Measurements from ENCODE around the gene OPRD1.
"Not testable (repeated sequence)": the region's sequence is repeated elsewhere in the genome, so short reads cannot be mapped to it uniquely, and the experiment has no call there.

OPRD1 gene

GRCh38 chr1:28792644-28793121, 19.3 kb upstream of the OPRD1 start:
- Histone ChIP-seq H3K23ac (ENCODE audit: low read length) (no peak overlapping the region), H3K4ac (ENCODE audit: low read depth, low read length) (no peak overlapping the region), H3K4me1 (ENCODE audit: control insufficient read depth in 1 of 2, insufficient read depth in 2 of 2, low read length in 2 of 2) (peaks cover 0 to 6% of the 10 kb centered on the region in 2 experiments), H2BK12ac (ENCODE audit: low read length) (no peak overlapping the region), H4K91ac (ENCODE audit: low read depth, low read length) (no peak overlapping the region), H3K4me2 (ENCODE audit: low read length) (no peak overlapping the region), H3K4me3 (ENCODE audit: low read depth, low read length) (no peak overlapping the region), H2BK120ac (ENCODE audit: insufficient read depth, low read length, poor library complexity) (no peak overlapping the region), H2AFZ (ENCODE audit: insufficient read depth, low read length, poor library complexity) (no peak overlapping the region), H4K8ac (ENCODE audit: low read depth, low read length) (no peak overlapping the region), H2BK5ac (ENCODE audit: low read depth, low read length, poor library complexity) (no peak overlapping the region), H4K12ac (ENCODE audit: low read depth, low read length) (no peak overlapping the region), H3K27me3 (ENCODE audit: insufficient read depth, low read length) (no peaks in the 10 kb centered on the region), H3K9me3 (ENCODE audit: insufficient read depth, low read depth, low read length) (no peaks in the 10 kb centered on the region), H3K9ac (ENCODE audit: low read length) (no peak overlapping the region), H3K79me1 (ENCODE audit: low read length) (no peaks in the 10 kb centered on the region), H3K27ac (ENCODE audit: low read depth, low read length) (no peak overlapping the region), H3K36me3 (ENCODE audit: control insufficient read depth in 1 of 2, insufficient read depth in 2 of 2, low read length in 2 of 2) (no peaks in the 10 kb centered on the region), H2AK5ac (ENCODE audit: low read length) (no peak overlapping the region), H3K18ac (ENCODE audit: low read length) (no peak overlapping the region), H3K14ac (ENCODE audit: low read length) (no peak overlapping the region), H3K79me2 (ENCODE audit: control insufficient read depth, insufficient read depth, low read length, poor library complexity) (no peaks in the 10 kb centered on the region)
- no CpG with 5 or more reads among the region's 1 CpG for WGBS (ENCODE audit: extremely low coverage, insufficient coverage, insufficient read length)
- no peak for DNase-seq

DNA sequence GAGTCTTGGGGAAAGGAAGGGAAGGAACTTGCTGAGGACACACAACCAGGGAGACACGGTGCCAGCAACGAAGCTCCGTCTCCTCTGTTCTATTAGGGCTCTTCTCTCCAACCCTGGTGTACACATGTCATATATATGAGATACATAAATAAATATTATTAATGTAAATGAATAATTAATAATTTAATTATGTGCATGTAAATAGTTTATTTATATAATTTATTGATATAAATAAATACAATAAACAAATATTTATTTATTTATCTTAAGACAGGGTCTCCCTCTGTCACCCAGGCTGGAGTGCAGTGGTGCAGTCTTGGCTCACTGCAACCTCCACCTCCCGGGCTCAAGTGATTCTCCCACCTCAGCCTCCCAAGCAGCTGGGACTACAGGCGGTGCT, 17.4 kb upstream of the OPRD1 start:
- not testable (repeated sequence) for H2AFZ ChIP-seq (ENCODE audit: insufficient read depth, low read length, poor library complexity); H3K4ac ChIP-seq (ENCODE audit: low read depth, low read length); DNase-seq; H4K91ac ChIP-seq (ENCODE audit: low read depth, low read length); H3K27me3 ChIP-seq (ENCODE audit: insufficient read depth, low read length); H3K79me1 ChIP-seq (ENCODE audit: low read length); H3K4me2 ChIP-seq (ENCODE audit: low read length); H3K9ac ChIP-seq (ENCODE audit: low read length); H3K4me1 ChIP-seq (ENCODE audit: control insufficient read depth in 1 of 2, insufficient read depth in 2 of 2, low read length in 2 of 2); H4K8ac ChIP-seq (ENCODE audit: low read depth, low read length); H3K18ac ChIP-seq (ENCODE audit: low read length); H3K23ac ChIP-seq (ENCODE audit: low read length); H3K27ac ChIP-seq (ENCODE audit: low read depth, low read length); H3K9me3 ChIP-seq (ENCODE audit: insufficient read depth, low read depth, low read length); H2BK12ac ChIP-seq (ENCODE audit: low read length); H3K79me2 ChIP-seq (ENCODE audit: control insufficient read depth, insufficient read depth, low read length, poor library complexity); H2BK5ac ChIP-seq (ENCODE audit: low read depth, low read length, poor library complexity); H2BK120ac ChIP-seq (ENCODE audit: insufficient read depth, low read length, poor library complexity); H3K36me3 ChIP-seq (ENCODE audit: control insufficient read depth in 1 of 2, insufficient read depth in 2 of 2, low read length in 2 of 2); H3K14ac ChIP-seq (ENCODE audit: low read length); H3K4me3 ChIP-seq (ENCODE audit: low read depth, low read length); H4K12ac ChIP-seq (ENCODE audit: low read depth, low read length); H2AK5ac ChIP-seq (ENCODE audit: low read length)
- no CpG with 5 or more reads among the region's 5 CpGs for WGBS (ENCODE audit: extremely low coverage, insufficient coverage, insufficient read length)

DNA sequence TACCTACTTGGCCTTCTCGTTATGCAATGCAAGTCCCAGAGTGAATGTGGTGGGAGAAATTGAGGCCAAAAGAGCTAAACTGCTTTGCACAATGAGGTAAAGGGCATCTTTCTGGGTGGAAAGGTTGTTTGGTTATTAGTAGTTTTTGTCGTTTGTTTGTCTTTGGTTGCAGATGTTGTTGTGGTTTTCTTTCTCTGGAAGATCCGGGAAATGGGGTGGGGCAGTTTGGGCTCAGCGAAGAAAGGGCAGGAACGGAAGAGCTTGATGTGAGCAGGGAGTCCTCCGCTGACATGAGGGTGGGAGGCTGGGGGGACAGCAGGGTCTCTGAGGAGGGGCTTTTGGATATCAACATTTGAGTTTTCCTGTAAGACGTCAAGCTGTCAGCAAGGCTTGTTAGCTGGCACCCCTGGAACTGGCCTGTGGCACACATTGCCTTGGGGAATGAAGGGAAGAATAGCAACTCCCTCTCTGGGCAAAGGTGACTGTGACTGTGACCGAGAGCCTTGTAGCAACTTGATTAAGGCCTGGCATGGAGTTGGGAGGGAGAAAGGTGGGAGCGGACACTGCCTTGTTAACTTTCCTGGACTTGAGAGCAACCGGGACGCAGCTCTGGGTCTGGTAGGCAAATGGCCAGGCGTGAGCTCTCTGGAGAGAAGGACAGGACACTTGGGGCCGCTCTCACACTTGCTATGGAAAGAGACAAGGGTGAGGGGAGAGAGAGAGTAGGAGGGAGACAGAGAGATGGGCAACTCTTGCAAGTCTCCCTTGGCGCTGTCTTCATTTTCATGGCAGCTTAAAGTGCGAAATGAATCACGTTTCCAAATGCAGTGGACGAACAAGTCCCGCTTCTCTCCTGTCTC, 15.4 kb upstream of the OPRD1 start:
- Histone ChIP-seq H4K91ac (ENCODE audit: low read depth, low read length) (no peak overlapping the region), H3K4me1 (ENCODE audit: control insufficient read depth in 1 of 2, insufficient read depth in 2 of 2, low read length in 2 of 2) (peaks cover 10 to 17% of the 10 kb centered on the region in 2 experiments), H3K9me3 (ENCODE audit: insufficient read depth, low read depth, low read length) (no peaks in the 10 kb centered on the region), H2BK12ac (ENCODE audit: low read length) (no peak overlapping the region), H3K27ac (ENCODE audit: low read depth, low read length) (no peak overlapping the region), H3K79me2 (ENCODE audit: control insufficient read depth, insufficient read depth, low read length, poor library complexity) (no peaks in the 10 kb centered on the region), H3K18ac (ENCODE audit: low read length) (no peak overlapping the region), H2BK120ac (ENCODE audit: insufficient read depth, low read length, poor library complexity) (no peak overlapping the region), H3K4me2 (ENCODE audit: low read length) (no peak overlapping the region), H3K4me3 (ENCODE audit: low read depth, low read length) (no peak overlapping the region), H2AK5ac (ENCODE audit: low read length) (peak overlapping the region; percentile 37), H3K23ac (ENCODE audit: low read length) (no peak overlapping the region), H3K79me1 (ENCODE audit: low read length) (no peaks in the 10 kb centered on the region), H4K8ac (ENCODE audit: low read depth, low read length) (no peak overlapping the region), H2BK5ac (ENCODE audit: low read depth, low read length, poor library complexity) (no peak overlapping the region), H3K9ac (ENCODE audit: low read length) (no peak overlapping the region), H4K12ac (ENCODE audit: low read depth, low read length) (no peak overlapping the region), H3K4ac (ENCODE audit: low read depth, low read length) (no peak overlapping the region), H3K27me3 (ENCODE audit: insufficient read depth, low read length) (no peaks in the 10 kb centered on the region), H2AFZ (ENCODE audit: insufficient read depth, low read length, poor library complexity) (peak overlapping the region; percentile 17), H3K14ac (ENCODE audit: low read length) (no peak overlapping the region), H3K36me3 (ENCODE audit: control insufficient read depth in 1 of 2, insufficient read depth in 2 of 2, low read length in 2 of 2) (no peaks in the 10 kb centered on the region)
- WGBS (ENCODE audit: extremely low coverage, insufficient coverage, insufficient read length), result no CpG with 5 or more reads among the region's 18 CpGs
- DNase-seq, result no peak

GRCh38 chr1:28800324-28800723, 11.6 kb upstream of the OPRD1 start:
- Histone ChIP-seq H3K27me3 (ENCODE audit: insufficient read depth, low read length) (no peaks in the 10 kb centered on the region), H2AFZ (ENCODE audit: insufficient read depth, low read length, poor library complexity) (no peak overlapping the region), H3K79me1 (ENCODE audit: low read length) (no peaks in the 10 kb centered on the region), H3K4me2 (ENCODE audit: low read length) (peak overlapping the region; percentile 22), H2BK12ac (ENCODE audit: low read length) (no peak overlapping the region), H2BK5ac (ENCODE audit: low read depth, low read length, poor library complexity) (no peak overlapping the region), H3K23ac (ENCODE audit: low read length) (no peak overlapping the region), H4K91ac (ENCODE audit: low read depth, low read length) (no peak overlapping the region), H4K12ac (ENCODE audit: low read depth, low read length) (no peak overlapping the region), H2BK120ac (ENCODE audit: insufficient read depth, low read length, poor library complexity) (no peak overlapping the region), H3K14ac (ENCODE audit: low read length) (no peak overlapping the region), H3K4me3 (ENCODE audit: low read depth, low read length) (no peak overlapping the region), H3K27ac (ENCODE audit: low read depth, low read length) (peak overlapping the region; percentile 12), H3K9me3 (ENCODE audit: insufficient read depth, low read depth, low read length) (peaks cover 2% of the 10 kb centered on the region), H3K9ac (ENCODE audit: low read length) (no peak overlapping the region), H3K4me1 (ENCODE audit: control insufficient read depth in 1 of 2, insufficient read depth in 2 of 2, low read length in 2 of 2) (peaks cover 10 to 19% of the 10 kb centered on the region in 2 experiments), H2AK5ac (ENCODE audit: low read length) (no peak overlapping the region), H3K79me2 (ENCODE audit: control insufficient read depth, insufficient read depth, low read length, poor library complexity) (no peaks in the 10 kb centered on the region), H3K18ac (ENCODE audit: low read length) (no peak overlapping the region), H3K4ac (ENCODE audit: low read depth, low read length) (no peak overlapping the region), H3K36me3 (ENCODE audit: control insufficient read depth in 1 of 2, insufficient read depth in 2 of 2, low read length in 2 of 2) (no peaks in the 10 kb centered on the region), H4K8ac (ENCODE audit: low read depth, low read length) (no peak overlapping the region)
- DNase-seq, result no peak
- no CpG with 5 or more reads among the region's 3 CpGs for WGBS (ENCODE audit: extremely low coverage, insufficient coverage, insufficient read length)

Data from trophoblast cell (in vitro differentiated cells and primary cell).